GM23338 (cell line): Measurements from ENCODE around the gene NPHP1. TPM values are rescaled to one million over a fixed set of nuclear protein-coding genes. Genes with fewer than 3 reads are reported as not detected.

Source experiments
- ATAC-seq: fragments of 200-7000 bp; cut with Tn5 transposase; 3 replicates; pipeline ENCODE4 v1.9.1; 2020
- DNase-seq: peaks from one replicate; pipeline ENCODE4 v3.0.0-alpha.2; 2015; ENCODE audit warnings: low spot score
- H2AFZ ChIP-seq: fragments of 200-600 bp; sonication (generic); 2 replicates; pipeline ENCODE4 v1.8.0; 2016; ENCODE audit warnings: antibody characterized with exemption, mild to moderate bottlenecking, moderate library complexity
- H3F3A ChIP-seq: fragments of 200-600 bp; sonication (generic); replicated peaks from 2 replicates; pipeline ENCODE4 v1.8.0; 2017; ENCODE audit warnings: antibody characterized with exemption, mixed run types, low read depth
- H3K27ac ChIP-seq: fragments of 200-600 bp; sonication (generic); 2 replicates; pipeline ENCODE4 v1.6.1; 2016; ENCODE audit warnings: low read depth
- H3K27me3 ChIP-seq: fragments of 200-600 bp; sonication (generic); 2 replicates; pipeline ENCODE4 v1.8.0; 2016; ENCODE audit warnings: mild to moderate bottlenecking, mixed run types, moderate library complexity; ENCODE audit not compliant: insufficient read depth
- H3K36me3 ChIP-seq: fragments of 200-600 bp; sonication (generic); 2 replicates; pipeline ENCODE4 v1.8.0; 2016; ENCODE audit warnings: mild to moderate bottlenecking; ENCODE audit not compliant: insufficient read depth
- H3K4me1 ChIP-seq: fragments of 200-600 bp; sonication (generic); 2 replicates; pipeline ENCODE4 v1.8.0; 2016; ENCODE audit warnings: mild to moderate bottlenecking, moderate library complexity; ENCODE audit not compliant: insufficient read depth
- H3K4me2 ChIP-seq: fragments of 200-600 bp; sonication (generic); 2 replicates; pipeline ENCODE4 v1.7.1; 2017; ENCODE audit warnings: mixed run types
- H3K4me3 ChIP-seq: fragments of 200-600 bp; sonication (generic); 2 replicates; pipeline ENCODE4 v1.6.1; 2016; ENCODE audit warnings: mixed run types
- H3K79me2 ChIP-seq: fragments of 200-600 bp; sonication (generic); replicated peaks from 2 replicates; pipeline ENCODE4 v1.8.0; 2017; ENCODE audit warnings: mild to moderate bottlenecking; ENCODE audit not compliant: insufficient read depth
- H3K9me2 ChIP-seq: fragments of 200-600 bp; sonication (generic); 2 replicates; pipeline ENCODE4 v1.8.0; 2017; ENCODE audit not compliant: insufficient read depth
- H4K20me1 ChIP-seq: fragments of 200-600 bp; sonication (generic); replicated peaks from 2 replicates; pipeline ENCODE4 v1.8.0; 2017; ENCODE audit warnings: mild to moderate bottlenecking; ENCODE audit not compliant: insufficient read depth
- H3K27ac Mint-ChIP-seq: 2 replicates; pipeline ENCODE4 v1.8.0; 2020; ENCODE audit warnings: inconsistent platforms, mild to moderate bottlenecking, moderate library complexity, mixed read lengths
- H3K27me3 Mint-ChIP-seq: 3 replicates; pipeline ENCODE4 v1.8.0; 2022; ENCODE audit warnings: low read depth, mild to moderate bottlenecking, moderate library complexity, mixed read lengths, inconsistent platforms; ENCODE audit not compliant: insufficient read depth, poor library complexity
- H3K36me3 Mint-ChIP-seq: 3 replicates; pipeline ENCODE4 v1.8.0; 2021; ENCODE audit warnings: low read depth, mild to moderate bottlenecking, inconsistent platforms, moderate library complexity, mixed read lengths
- H3K4me1 Mint-ChIP-seq: 3 replicates; pipeline ENCODE4 v1.8.0; 2020; ENCODE audit warnings: mild to moderate bottlenecking, inconsistent platforms, mixed read lengths
- H3K4me3 Mint-ChIP-seq: 3 replicates; pipeline ENCODE4 v1.8.0; 2021; ENCODE audit warnings: moderate library complexity, mild to moderate bottlenecking, inconsistent platforms, mixed read lengths
- H3K9me3 Mint-ChIP-seq: 3 replicates; pipeline ENCODE4 v1.8.0; 2020; ENCODE audit warnings: moderate library complexity, mild to moderate bottlenecking, inconsistent platforms, mixed read lengths
- CREB1 ChIP-seq: fragments of 250-450 bp; sonication (Bioruptor Pico); IDR thresholded peaks from 2 replicates; pipeline ENCODE4 v1.5.0; 2020; ENCODE audit warnings: low read depth, mild to moderate bottlenecking, moderate library complexity
- EZH2 ChIP-seq: fragments of 200-600 bp; sonication (generic); IDR thresholded peaks from one replicate; pipeline ENCODE4 v1.8.0; 2017; ENCODE audit warnings: antibody characterized with exemption, mild to moderate bottlenecking, low read depth; ENCODE audit not compliant: unreplicated experiment
- EZH2phosphoT487 ChIP-seq: fragments of 200-600 bp; sonication (generic); IDR thresholded peaks from one replicate; pipeline ENCODE4 v1.8.1; 2018; ENCODE audit warnings: antibody characterized with exemption; ENCODE audit not compliant: unreplicated experiment
- JUNB ChIP-seq: IDR thresholded peaks from one replicate; pipeline ENCODE4 v1.6.1; 2016; ENCODE audit warnings: antibody characterized with exemption; ENCODE audit not compliant: unreplicated experiment
- REST ChIP-seq: IDR thresholded peaks from one replicate; pipeline ENCODE4 v1.6.1; 2018; ENCODE audit warnings: antibody characterized with exemption; ENCODE audit not compliant: unreplicated experiment
- STAT1 ChIP-seq: IDR thresholded peaks from one replicate; pipeline ENCODE4 v1.6.1; 2016; ENCODE audit warnings: antibody characterized with exemption; ENCODE audit not compliant: unreplicated experiment
- ZNF114 ChIP-seq: fragments of 250-450 bp; sonication (Bioruptor Pico); IDR thresholded peaks from 2 replicates; pipeline ENCODE4 v1.5.0; 2020; ENCODE audit warnings: mild to moderate bottlenecking, moderate library complexity
- ZNF462 ChIP-seq: fragments of 250-450 bp; sonication (Bioruptor Pico); IDR thresholded peaks from 2 replicates; pipeline ENCODE4 v1.5.0; 2020; ENCODE audit warnings: mild to moderate bottlenecking, moderate library complexity
- polyA plus RNA-seq: library from polyadenylated mRNA; unstranded; fragments of >200 nt; fragmentation: Nextera tagmentation; extraction: Ambion mirVana; gene quantifications from 2 replicates; pipeline ENCODE4 v1.2.1, GENCODE V29; 2016
- total RNA-seq: library from RNA; depleted of rRNA; stranded (reverse); fragments of >200 nt; shearing (Covaris generic); gene quantifications from 2 replicates; pipeline ENCODE4 v1.2.3, GENCODE V29; 2014

Gene NPHP1
- total and polyA plus RNA-seq, 2 experiments from 2014 or later: 4.6 to 10.0 TPM

GRCh38 chr2:110180036-110180435 lies 24.8 kb downstream of the NPHP1 start:
- TF ChIP-seq JUNB (no peak), REST (no peak), ZNF462 (no peak), EZH2phosphoT487 (no peak), STAT1 (no peak), ZNF114 (CRISPR knock-in tag) (no peak), CREB1 (no peak), EZH2 (no peak)
- peaks cover 28% of the 10 kb centered on the region for H3K36me3 Mint-ChIP-seq
- Histone ChIP-seq H3K4me3 (no peak overlapping the region), H2AFZ (no peak overlapping the region), H3K4me2 (no peak overlapping the region), H3F3A (no peaks in the 10 kb centered on the region), H3K9me2 (peaks cover 4% of the 10 kb centered on the region; the same call in 1 of the 2 replicates), H3K27me3 (no peaks in the 10 kb centered on the region), H4K20me1 (no peaks in the 10 kb centered on the region), H3K4me1 (no peaks in the 10 kb centered on the region), H3K27ac (no peak overlapping the region), H3K79me2 (no peaks in the 10 kb centered on the region), H3K36me3 (no peaks in the 10 kb centered on the region; the same call in 1 of the 2 replicates)
- DNase-seq: no peak
- no peak for ATAC-seq
- no peaks in the 10 kb centered on the region; the same call in 2 of the 3 replicates for H3K4me1 Mint-ChIP-seq
- H3K27me3 Mint-ChIP-seq: peaks cover 4% of the 10 kb centered on the region
- H3K4me3 Mint-ChIP-seq: no peak overlapping the region
- H3K9me3 Mint-ChIP-seq: peaks cover 39% of the 10 kb centered on the region
- no peak overlapping the region for H3K27ac Mint-ChIP-seq
